Stimulated activated CD8-positive, alpha-beta memory T cell treated with anti-CD3 and anti-CD28 coated beads, Interleukin-4, amount 100 ng/mL, for 4 hours (primary cell): ENCODE data around the gene GPR146.

Source experiments
- DNase-seq, 2 donors: peaks; one replicate each; pipeline ENCODE4 v3.0.0-alpha.2; 2020; ENCODE audit warnings: low read depth in 2 of 2, low spot score in 1 of 2

Gene GPR146

DNA sequence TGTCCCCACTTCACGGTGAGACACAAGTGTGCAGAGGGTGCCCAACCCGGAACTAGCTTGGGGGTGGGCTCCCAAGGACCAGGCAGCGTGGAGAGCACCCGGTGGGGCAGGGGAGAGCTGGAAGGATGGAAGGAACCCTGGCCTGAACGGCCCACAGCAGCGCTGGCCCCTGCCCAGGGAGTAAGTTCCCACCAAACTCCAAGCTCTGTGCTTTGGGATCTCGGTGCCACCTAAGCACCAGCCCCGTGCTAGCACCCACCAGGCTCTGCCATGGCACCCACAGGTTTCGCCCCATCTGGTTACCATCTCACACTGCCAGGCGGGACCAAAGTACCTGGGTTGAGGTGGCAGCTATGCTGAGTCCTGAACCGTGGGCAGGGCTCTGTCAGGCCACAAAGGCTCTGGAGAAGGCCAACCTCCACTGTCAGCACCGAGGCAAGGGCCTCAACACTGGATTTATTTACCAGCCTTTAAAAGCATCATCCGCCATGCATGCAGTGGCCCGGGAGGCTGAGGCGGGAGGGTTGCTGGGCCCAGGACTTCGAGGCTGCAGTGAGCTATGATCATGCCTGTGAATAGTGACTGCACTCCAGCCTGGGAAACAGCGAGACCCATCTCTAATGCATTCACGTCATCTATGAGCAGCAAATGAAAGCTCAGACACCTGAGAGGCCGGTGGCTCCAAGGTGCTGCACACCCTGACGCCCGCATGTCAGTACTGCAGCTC is 59.6 kb downstream of the GPR146 start:
- DNase-seq, result no peak

GRCh38 chr7:1104516-1105179 is 60.3 kb downstream of the GPR146 start:
- no peak for DNase-seq

DNA sequence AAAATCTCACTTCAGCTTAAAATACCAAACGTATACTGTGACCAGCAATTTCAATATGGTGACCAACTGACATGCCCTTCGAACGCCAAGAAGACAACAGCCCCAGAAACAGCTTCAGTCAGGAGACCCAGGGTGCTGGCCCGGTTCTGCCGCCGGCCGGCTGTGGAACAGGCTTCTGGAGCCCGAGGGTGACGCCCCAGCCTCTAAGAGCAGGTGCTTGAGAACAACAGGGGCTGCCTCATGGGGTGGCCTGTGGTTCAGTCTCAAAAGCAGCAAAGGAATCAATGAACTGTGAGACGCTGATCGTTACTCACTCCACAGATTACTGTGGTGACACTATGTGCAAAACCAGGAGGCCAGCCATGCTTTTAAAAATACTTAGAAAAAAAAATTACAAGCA is 60.8 kb downstream of the GPR146 start:
- no peak for DNase-seq

DNA sequence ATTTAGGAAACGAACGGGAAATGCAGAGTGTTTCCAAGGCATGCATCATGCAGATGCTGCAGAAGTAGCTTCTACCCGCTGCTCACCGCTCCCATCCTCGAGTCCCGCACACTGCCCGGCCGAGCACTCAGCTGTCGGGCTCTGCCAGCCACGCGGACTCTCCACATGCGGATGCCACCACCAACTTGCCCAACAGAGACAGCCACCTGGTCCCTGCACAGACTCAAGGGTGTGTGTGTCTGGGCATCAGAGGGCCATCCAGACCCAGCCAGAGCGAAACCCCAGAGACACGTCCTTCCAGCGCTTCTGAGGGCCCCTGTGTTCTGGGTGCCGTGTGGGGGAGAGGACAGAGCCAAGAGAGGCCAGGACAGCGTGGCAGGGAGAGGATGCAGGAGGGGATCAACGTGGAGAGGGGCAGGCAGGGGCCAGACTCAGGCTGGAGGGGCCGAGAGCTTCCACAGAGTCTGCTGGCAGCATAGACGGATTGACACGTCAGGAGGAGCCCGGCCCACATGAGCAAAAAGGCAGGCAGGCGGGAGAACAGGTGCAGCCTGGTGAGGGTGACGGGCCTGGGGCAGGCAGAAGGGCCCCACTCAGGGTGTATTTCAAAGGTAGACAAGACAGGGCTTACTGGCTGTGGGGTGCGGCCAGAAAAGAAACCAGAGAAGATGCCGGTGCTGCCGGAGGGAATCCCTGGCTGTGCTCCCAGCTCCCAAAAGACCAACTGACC is 61.9 kb downstream of the GPR146 start:
- no peak for DNase-seq

DNA sequence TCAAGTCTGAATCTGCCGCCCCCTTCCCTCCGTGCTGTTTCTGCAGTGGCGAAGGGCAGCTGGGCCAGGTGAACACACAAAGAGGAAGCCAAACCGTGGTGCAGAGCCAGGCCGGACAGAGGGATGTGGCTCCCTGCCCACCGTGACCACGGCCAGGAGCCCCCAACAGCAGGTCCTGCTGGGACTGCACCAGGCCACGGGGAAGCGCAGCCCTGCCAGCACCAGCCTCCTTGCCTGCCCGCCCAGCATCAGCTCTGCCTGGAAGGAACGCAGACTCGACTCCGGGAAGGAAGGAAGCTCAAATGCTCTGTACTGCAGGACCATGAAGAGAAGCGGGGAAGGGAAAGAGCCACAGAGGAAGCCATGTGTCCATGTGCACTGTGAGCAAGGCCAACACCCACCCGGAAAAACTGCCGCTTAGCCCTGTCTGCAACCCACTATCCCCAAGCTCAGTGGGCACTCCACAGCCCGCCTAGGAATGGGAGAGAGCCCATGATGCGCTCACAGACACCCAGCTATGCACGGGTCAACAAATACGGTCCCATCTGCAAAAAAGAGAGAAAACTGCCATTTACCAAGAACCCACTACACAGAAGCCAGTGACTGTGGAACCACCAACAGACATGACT is 62.6 kb downstream of the GPR146 start:
- no peak for DNase-seq

GRCh38 chr7:1108264-1108920 is 64.0 kb downstream of the GPR146 start:
- no peak for DNase-seq
